Body of pancreas (tissue), 4 donors: ENCODE results near the gene OR51B4.

Source experiments
- POLR2A ChIP-seq, 3 donors: fragments of 450-650 bp; IDR thresholded peaks; one replicate each; pipeline ENCODE4 v1.6.1; 2016; ENCODE audit warnings: antibody characterized with exemption in 3 of 3, mild to moderate bottlenecking in 2 of 3
- TF ChIP-seq, protein P1 (sequence below), 7 experiments: fragments of 450-650 bp in 4 of 7; fragments of 200-600 bp in 3 of 7; sonication (generic) in 3 of 7; IDR thresholded peaks; one replicate each; pipeline ENCODE4 v1.5.1; 2016 to 2019; ENCODE audit warnings: antibody characterized with exemption in 7 of 7

DNA sequence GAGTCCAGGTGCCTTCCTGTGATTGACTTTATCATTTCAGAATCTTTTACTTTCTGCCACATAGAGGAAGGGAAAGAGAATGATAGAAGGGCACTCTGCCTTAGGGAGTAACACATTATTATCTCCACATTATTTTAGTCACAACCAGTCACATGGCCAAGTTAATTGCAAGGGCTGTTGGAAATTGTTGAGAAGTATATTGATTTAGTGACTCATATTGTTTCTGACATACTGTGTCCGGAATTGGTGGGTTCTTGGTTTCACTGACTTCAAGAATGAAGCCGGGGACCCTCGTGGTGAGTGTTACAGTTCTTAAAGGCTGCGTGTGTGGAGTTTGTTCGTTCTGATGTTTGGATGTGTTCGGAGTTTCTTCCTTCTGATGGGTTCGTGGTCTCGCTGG is 8.7 kb downstream of the OR51B4 start:
- TF ChIP-seq, protein P1, sequence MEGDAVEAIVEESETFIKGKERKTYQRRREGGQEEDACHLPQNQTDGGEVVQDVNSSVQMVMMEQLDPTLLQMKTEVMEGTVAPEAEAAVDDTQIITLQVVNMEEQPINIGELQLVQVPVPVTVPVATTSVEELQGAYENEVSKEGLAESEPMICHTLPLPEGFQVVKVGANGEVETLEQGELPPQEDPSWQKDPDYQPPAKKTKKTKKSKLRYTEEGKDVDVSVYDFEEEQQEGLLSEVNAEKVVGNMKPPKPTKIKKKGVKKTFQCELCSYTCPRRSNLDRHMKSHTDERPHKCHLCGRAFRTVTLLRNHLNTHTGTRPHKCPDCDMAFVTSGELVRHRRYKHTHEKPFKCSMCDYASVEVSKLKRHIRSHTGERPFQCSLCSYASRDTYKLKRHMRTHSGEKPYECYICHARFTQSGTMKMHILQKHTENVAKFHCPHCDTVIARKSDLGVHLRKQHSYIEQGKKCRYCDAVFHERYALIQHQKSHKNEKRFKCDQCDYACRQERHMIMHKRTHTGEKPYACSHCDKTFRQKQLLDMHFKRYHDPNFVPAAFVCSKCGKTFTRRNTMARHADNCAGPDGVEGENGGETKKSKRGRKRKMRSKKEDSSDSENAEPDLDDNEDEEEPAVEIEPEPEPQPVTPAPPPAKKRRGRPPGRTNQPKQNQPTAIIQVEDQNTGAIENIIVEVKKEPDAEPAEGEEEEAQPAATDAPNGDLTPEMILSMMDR (IDR thresholded peaks at IDR 0.05): no peak
- no peak for TF ChIP-seq POLR2A (IDR thresholded peaks at IDR 0.05)
